IPS-20b (cell line): ENCODE measurements around the gene PPP1R3E.

Source experiments
- H3K27ac ChIP-seq: one replicate; pipeline ENCODE4 v1.5.1; 2013; ENCODE audit warnings: low read length
- H3K27me3 ChIP-seq: 2 replicates; pipeline ENCODE4 v1.6.1; 2013; ENCODE audit warnings: mild to moderate bottlenecking, low read length, inconsistent platforms; ENCODE audit not compliant: insufficient read depth
- H3K36me3 ChIP-seq: 2 replicates; pipeline ENCODE4 v1.6.1; 2013; ENCODE audit warnings: low read depth, mild to moderate bottlenecking, inconsistent platforms, low read length, moderate library complexity; ENCODE audit not compliant: insufficient read depth
- H3K4me1 ChIP-seq: 2 replicates; pipeline ENCODE4 v1.6.1; 2013; ENCODE audit warnings: mild to moderate bottlenecking, control low read depth, inconsistent platforms, low read length, moderate library complexity; ENCODE audit not compliant: insufficient read depth
- H3K4me3 ChIP-seq: 2 replicates; pipeline ENCODE4 v1.5.1; 2013; ENCODE audit warnings: mild to moderate bottlenecking, low read length, inconsistent platforms
- H3K9ac ChIP-seq: 2 replicates; pipeline ENCODE4 v1.6.1; 2013; ENCODE audit warnings: low read depth, mild to moderate bottlenecking, inconsistent platforms, low read length, moderate library complexity
- H3K9me3 ChIP-seq: 2 replicates; pipeline ENCODE4 v1.6.1; 2013; ENCODE audit warnings: mild to moderate bottlenecking, low read depth, low read length, inconsistent platforms; ENCODE audit not compliant: insufficient read depth

The PPP1R3E gene

GRCh38 chr14:23301288-23301968 lies 1.2 kb downstream of the PPP1R3E start:
- Histone ChIP-seq H3K4me3 (peak overlapping the region; percentile 72), H3K36me3 (no peaks in the 10 kb centered on the region), H3K9ac (peak overlapping the region; percentile 78; the same call in 1 of the 2 replicates), H3K27me3 (peaks cover 64% of the 10 kb centered on the region), H3K27ac (no peak overlapping the region), H3K4me1 (peaks cover 4% of the 10 kb centered on the region; the same call in 1 of the 2 replicates), H3K9me3 (no peaks in the 10 kb centered on the region)

GRCh38 chr14:23300687-23301223 lies 1.9 kb downstream of the PPP1R3E start:
- H3K27me3 ChIP-seq, result peaks cover 70% of the 10 kb centered on the region
- H3K27ac ChIP-seq, result no peak overlapping the region

GRCh38 chr14:23299986-23300686 lies 2.5 kb downstream of the PPP1R3E start:
- Histone ChIP-seq H3K27ac (no peak overlapping the region), H3K9me3 (no peaks in the 10 kb centered on the region), H3K9ac (peak overlapping the region; percentile 50; the same call in 1 of the 2 replicates), H3K36me3 (no peaks in the 10 kb centered on the region), H3K27me3 (peaks cover 77% of the 10 kb centered on the region), H3K4me1 (peaks cover 4% of the 10 kb centered on the region; the same call in 1 of the 2 replicates), H3K4me3 (peak overlapping the region; percentile 72)

More at GRCh38 chr14:23300687-23301223, 1.9 kb downstream of the PPP1R3E start:
- H3K4me1 ChIP-seq, result peaks cover 4% of the 10 kb centered on the region; the same call in 1 of the 2 replicates
- peak overlapping the region; percentile 50; the same call in 1 of the 2 replicates for H3K9ac ChIP-seq
- no peaks in the 10 kb centered on the region for H3K36me3 ChIP-seq
- peak overlapping the region; percentile 72 for H3K4me3 ChIP-seq
- no peaks in the 10 kb centered on the region for H3K9me3 ChIP-seq

GRCh38 chr14:23299211-23299957 lies 3.3 kb downstream of the PPP1R3E start:
- Histone ChIP-seq H3K9me3 (no peaks in the 10 kb centered on the region), H3K27me3 (peaks cover 84% of the 10 kb centered on the region), H3K36me3 (no peaks in the 10 kb centered on the region), H3K27ac (no peak overlapping the region), H3K4me3 (no peak overlapping the region), H3K4me1 (peaks cover 6% of the 10 kb centered on the region; the same call in 1 of the 2 replicates), H3K9ac (no peak overlapping the region)

GRCh38 chr14:23297611-23298277 lies 4.9 kb downstream of the PPP1R3E start:
- Histone ChIP-seq H3K9me3 (no peaks in the 10 kb centered on the region), H3K4me1 (peaks cover 10% of the 10 kb centered on the region; the same call in 1 of the 2 replicates), H3K9ac (no peak overlapping the region), H3K36me3 (no peaks in the 10 kb centered on the region), H3K27me3 (peaks cover 84% of the 10 kb centered on the region), H3K4me3 (no peak overlapping the region), H3K27ac (no peak overlapping the region)

GRCh38 chr14:23297096-23297495 lies 5.6 kb downstream of the PPP1R3E start:
- Histone ChIP-seq H3K9ac (no peak overlapping the region), H3K27ac (no peak overlapping the region), H3K9me3 (no peaks in the 10 kb centered on the region), H3K27me3 (peaks cover 88% of the 10 kb centered on the region), H3K36me3 (no peaks in the 10 kb centered on the region), H3K4me3 (no peak overlapping the region), H3K4me1 (peaks cover 10% of the 10 kb centered on the region; the same call in 1 of the 2 replicates)

GRCh38 chr14:23296012-23296777 lies 6.5 kb downstream of the PPP1R3E start:
- Histone ChIP-seq H3K27me3 (peaks cover 97% of the 10 kb centered on the region), H3K36me3 (no peaks in the 10 kb centered on the region), H3K4me1 (peaks cover 10% of the 10 kb centered on the region; the same call in 1 of the 2 replicates), H3K9ac (no peak overlapping the region), H3K4me3 (no peak overlapping the region), H3K9me3 (no peaks in the 10 kb centered on the region), H3K27ac (no peak overlapping the region)

GRCh38 chr14:23294734-23295561 lies 7.7 kb downstream of the PPP1R3E start:
- Histone ChIP-seq H3K36me3 (no peaks in the 10 kb centered on the region), H3K27me3 (peaks cover 100% of the 10 kb centered on the region), H3K27ac (no peak overlapping the region), H3K4me1 (peaks cover 5% of the 10 kb centered on the region; the same call in 1 of the 2 replicates), H3K9me3 (no peaks in the 10 kb centered on the region), H3K9ac (no peak overlapping the region), H3K4me3 (no peak overlapping the region)

- Histone ChIP-seq H3K27me3 (peaks cover 62% of the 10 kb centered on the region), H3K27ac (no peak overlapping the region), H3K36me3 (no peaks in the 10 kb centered on the region), H3K9me3 (no peaks in the 10 kb centered on the region), H3K4me3 (peak overlapping the region; percentile 95), H3K4me1 (peaks cover 3% of the 10 kb centered on the region; the same call in 1 of the 2 replicates), H3K9ac (peak overlapping the region; percentile 58; the same call in 1 of the 2 replicates)
Measured at GRCh38 chr14:23286902-23287479, 15.7 kb downstream of the PPP1R3E start.
